C4-2B (cell line): ENCODE data around the gene HES7.

Experiments used
- CTCF ChIP-seq: fragments of 450-650 bp; conservative IDR thresholded peaks from 2 replicates; pipeline ENCODE4 v1.5.1; 2017; ENCODE audit warnings: mild to moderate bottlenecking
- ZFX ChIP-seq: fragments of 450-650 bp; IDR thresholded peaks from 2 replicates; pipeline ENCODE4 v1.6.1; 2017

DNA sequence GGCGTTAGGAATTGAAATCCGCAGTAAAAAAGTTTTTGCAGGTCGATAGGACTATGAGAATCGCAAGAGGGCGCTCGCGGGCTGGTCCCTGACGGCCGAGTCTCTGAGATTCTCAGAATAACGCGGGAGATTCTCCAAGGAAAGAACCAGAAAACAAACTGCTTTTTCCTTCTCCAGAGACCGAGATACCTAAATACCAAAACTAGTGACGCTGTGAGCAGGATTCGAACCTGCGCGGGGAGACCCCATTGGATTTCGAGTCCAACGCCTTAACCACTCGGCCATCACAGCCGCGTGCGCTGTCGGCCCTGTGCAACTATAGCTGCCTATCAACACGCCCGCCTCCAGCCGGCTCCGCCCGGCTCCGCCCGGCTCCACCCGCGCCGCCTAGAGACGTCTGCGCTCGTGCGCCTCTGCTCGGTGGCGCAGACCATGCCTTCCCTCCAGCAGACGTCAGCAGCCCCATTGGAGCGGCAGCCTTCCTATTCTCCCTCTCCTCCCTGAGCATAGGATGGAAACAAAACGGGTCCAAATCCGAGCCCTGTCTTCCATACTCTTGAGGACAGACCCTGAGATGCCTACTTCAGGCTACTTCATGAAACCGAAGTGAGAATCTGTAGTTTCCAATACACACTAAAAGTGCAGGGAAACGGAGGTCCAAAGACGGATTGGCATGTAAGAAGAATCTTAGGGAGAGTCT, 14.9 kb upstream of the HES7 start:
- TF ChIP-seq CTCF (peak; percentile 96), ZFX (no peak)
